Activated CD8-positive, alpha-beta memory T cell treated with anti-CD3 and anti-CD28 coated beads for 1 hour (primary cell): Measurements from ENCODE around the gene TAB3.

Experiments
- DNase-seq, 2 donors: peaks; one replicate each; pipeline ENCODE4 v3.0.0-alpha.2; 2020; ENCODE audit warnings: low read depth in 1 of 2; ENCODE audit errors: extremely low read depth in 1 of 2

The TAB3 gene

GRCh38 chrX:30889147-30890140 lies at the start of gene TAB3:
TAB3 (minus strand) TSS chrX:30889254; CDS start chrX:30859588, 29,666 bp downstream.
- peak; percentile 83 to 87 for DNase-seq

GRCh38 chrX:30938295-30938694 lies 49.2 kb upstream of the TAB3 start:
- no peak for DNase-seq

GRCh38 chrX:30935985-30936384 lies 46.9 kb upstream of the TAB3 start:
- no peak for DNase-seq

- no peak for DNase-seq
Observed at GRCh38 chrX:30931920-30932319, 42.9 kb upstream of the TAB3 start.

- no peak for DNase-seq
Observed at GRCh38 chrX:30930679-30931078, 41.6 kb upstream of the TAB3 start.

- DNase-seq: no peak
Observed at GRCh38 chrX:30930143-30930542, 41.1 kb upstream of the TAB3 start.

- DNase-seq: no peak
Observed at GRCh38 chrX:30920271-30920670, 31.2 kb upstream of the TAB3 start.

GRCh38 chrX:30918480-30918879 lies 29.4 kb upstream of the TAB3 start:
- DNase-seq: no peak

GRCh38 chrX:30913492-30913891 lies 24.4 kb upstream of the TAB3 start:
- no peak for DNase-seq

- no peak for DNase-seq
Observed at GRCh38 chrX:30910124-30910860, 21.2 kb upstream of the TAB3 start.

GRCh38 chrX:30906726-30907125 lies 17.7 kb upstream of the TAB3 start:
- DNase-seq: no peak

GRCh38 chrX:30905321-30905720 lies 16.3 kb upstream of the TAB3 start:
- no peak for DNase-seq

GRCh38 chrX:30904632-30905031 lies 15.6 kb upstream of the TAB3 start:
- DNase-seq: no peak

GRCh38 chrX:30904186-30904585 lies 15.1 kb upstream of the TAB3 start:
- DNase-seq: no peak

GRCh38 chrX:30900227-30900626 lies 11.2 kb upstream of the TAB3 start:
- no peak for DNase-seq

GRCh38 chrX:30898886-30899285 lies 9.8 kb upstream of the TAB3 start:
- DNase-seq: no peak

- DNase-seq: no peak
Observed at GRCh38 chrX:30895370-30895769, 6.3 kb upstream of the TAB3 start.

GRCh38 chrX:30893206-30893605 lies 4.2 kb upstream of the TAB3 start:
- no peak for DNase-seq

GRCh38 chrX:30892591-30892990 lies 3.5 kb upstream of the TAB3 start:
- DNase-seq: no peak

GRCh38 chrX:30888526-30889146 lies 418 bp downstream of the TAB3 start:
- peak in 1 of 2 donors; percentile 1 for DNase-seq

- DNase-seq: no peak
Observed at GRCh38 chrX:30887721-30888120, 1.3 kb downstream of the TAB3 start.
